ENCODE measurements around the gene OCA2. TPM values are rescaled to one million over a fixed set of nuclear protein-coding genes. Genes with fewer than 3 reads are reported as not detected.
A peak's percentile ranks its signal among the peaks of the same experiment; 100 is the strongest.

Gene OCA2
- total RNA-seq, 4 donors from 2014 or later, result 0.17 to 1.2 (median 0.24) TPM

- H3K9me3 ChIP-seq, result no peaks in the 10 kb centered on the region
- H3K27ac ChIP-seq (replicated peaks in 1 of 4), result no peak overlapping the region
- WGBS, result 62% methylated on average over 3 of the region's 3 CpGs
- no peak overlapping the region for H3K4me3 ChIP-seq
- intact Hi-C loops (cut with DNase I), result no loop called here
- H3K27me3 ChIP-seq, result no peaks in the 10 kb centered on the region
- no peaks in the 10 kb centered on the region for H3K4me1 ChIP-seq
- DNase-seq (ENCODE audit: extremely low spot score), result peak; percentile 82
- H3K36me3 ChIP-seq, result no peaks in the 10 kb centered on the region
- TF ChIP-seq POLR2AphosphoS5 (IDR thresholded peaks at IDR 0.05) (no peak), EP300 (IDR thresholded peaks at IDR 0.05) (no peak), POLR2A (IDR thresholded peaks at IDR 0.05; ENCODE audit: low read depth) (no peak)
- TF ChIP-seq, protein P1, sequence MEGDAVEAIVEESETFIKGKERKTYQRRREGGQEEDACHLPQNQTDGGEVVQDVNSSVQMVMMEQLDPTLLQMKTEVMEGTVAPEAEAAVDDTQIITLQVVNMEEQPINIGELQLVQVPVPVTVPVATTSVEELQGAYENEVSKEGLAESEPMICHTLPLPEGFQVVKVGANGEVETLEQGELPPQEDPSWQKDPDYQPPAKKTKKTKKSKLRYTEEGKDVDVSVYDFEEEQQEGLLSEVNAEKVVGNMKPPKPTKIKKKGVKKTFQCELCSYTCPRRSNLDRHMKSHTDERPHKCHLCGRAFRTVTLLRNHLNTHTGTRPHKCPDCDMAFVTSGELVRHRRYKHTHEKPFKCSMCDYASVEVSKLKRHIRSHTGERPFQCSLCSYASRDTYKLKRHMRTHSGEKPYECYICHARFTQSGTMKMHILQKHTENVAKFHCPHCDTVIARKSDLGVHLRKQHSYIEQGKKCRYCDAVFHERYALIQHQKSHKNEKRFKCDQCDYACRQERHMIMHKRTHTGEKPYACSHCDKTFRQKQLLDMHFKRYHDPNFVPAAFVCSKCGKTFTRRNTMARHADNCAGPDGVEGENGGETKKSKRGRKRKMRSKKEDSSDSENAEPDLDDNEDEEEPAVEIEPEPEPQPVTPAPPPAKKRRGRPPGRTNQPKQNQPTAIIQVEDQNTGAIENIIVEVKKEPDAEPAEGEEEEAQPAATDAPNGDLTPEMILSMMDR (IDR thresholded peaks at IDR 0.05), result no peak
Observed at GRCh38 chr15:27783678-27784077, 315.4 kb downstream of the OCA2 start.

- Histone ChIP-seq H3K4me3 (no peak overlapping the region), H3K27me3 (no peaks in the 10 kb centered on the region), H3K36me3 (no peaks in the 10 kb centered on the region), H3K27ac (replicated peaks in 1 of 4) (no peak overlapping the region), H3K4me1 (no peaks in the 10 kb centered on the region), H3K9me3 (no peaks in the 10 kb centered on the region)
- 32% methylated on average over 2 of the region's 2 CpGs for WGBS
- TF ChIP-seq POLR2A (IDR thresholded peaks at IDR 0.05; ENCODE audit: low read depth) (no peak), POLR2AphosphoS5 (IDR thresholded peaks at IDR 0.05) (no peak), EP300 (IDR thresholded peaks at IDR 0.05) (no peak)
- TF ChIP-seq, protein P1 (IDR thresholded peaks at IDR 0.05), result no peak
- intact Hi-C loops (cut with DNase I), result no loop called here
- no peak for DNase-seq (ENCODE audit: extremely low spot score)
Observed at GRCh38 chr15:27782125-27782524, 317.0 kb downstream of the OCA2 start.

DNA sequence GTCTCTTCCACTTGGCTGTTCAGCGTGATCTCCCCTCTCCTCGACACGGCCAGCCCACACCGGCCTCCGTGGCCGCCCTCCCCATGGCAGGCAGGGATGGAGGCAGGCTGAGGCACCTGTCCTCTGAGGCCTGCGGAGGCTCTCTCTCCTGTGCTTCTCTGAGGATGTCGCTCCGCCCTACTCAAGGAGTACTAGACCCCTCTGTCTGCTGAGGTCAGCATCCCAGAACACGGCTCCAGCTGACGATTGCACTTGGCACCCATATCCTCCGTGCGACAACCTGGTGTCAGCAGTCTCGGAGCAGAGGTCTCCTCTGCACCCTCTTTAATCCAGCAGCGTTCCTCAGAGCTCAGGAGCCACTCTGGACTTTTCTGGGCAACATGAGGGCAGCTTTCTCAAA is 322.6 kb downstream of the OCA2 start:
- TF ChIP-seq, protein P1 (IDR thresholded peaks at IDR 0.05), result no peak
- TF ChIP-seq POLR2A (IDR thresholded peaks at IDR 0.05; ENCODE audit: low read depth) (no peak), EP300 (IDR thresholded peaks at IDR 0.05) (no peak), POLR2AphosphoS5 (IDR thresholded peaks at IDR 0.05) (no peak)
- intact Hi-C loops (cut with DNase I), result no loop called here
- 86% methylated on average over 12 of the region's 15 CpGs for WGBS
- H3K36me3 ChIP-seq, result no peaks in the 10 kb centered on the region
- no peaks in the 10 kb centered on the region for H3K27me3 ChIP-seq
- no peaks in the 10 kb centered on the region for H3K4me1 ChIP-seq
- H3K27ac ChIP-seq (replicated peaks in 1 of 4), result no peak overlapping the region
- no peak overlapping the region for H3K4me3 ChIP-seq
- DNase-seq (ENCODE audit: extremely low spot score), result peak; percentile 84
- no peaks in the 10 kb centered on the region for H3K9me3 ChIP-seq

DNA sequence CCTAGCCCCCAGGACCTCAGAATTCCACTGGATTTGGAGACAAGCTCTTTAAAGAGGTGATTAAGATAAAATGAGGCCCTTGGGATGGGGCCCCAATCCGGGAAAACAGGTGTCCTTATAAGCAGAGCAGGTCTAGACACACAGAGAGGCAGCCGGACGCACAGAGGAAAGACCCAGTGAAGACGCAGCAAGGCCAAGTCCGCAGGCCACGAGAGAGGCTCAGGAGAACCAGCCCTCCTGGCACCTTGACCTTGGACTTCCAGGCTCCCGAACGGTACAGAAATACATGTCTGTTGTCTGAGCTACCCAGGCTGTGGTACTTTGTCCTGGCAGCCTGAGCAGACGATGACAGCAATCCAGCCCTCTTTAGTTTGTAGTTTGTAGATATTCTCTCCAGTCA is 324.5 kb downstream of the OCA2 start:
- Histone ChIP-seq H3K27ac (replicated peaks in 1 of 4) (no peak overlapping the region), H3K9me3 (no peaks in the 10 kb centered on the region), H3K4me1 (no peaks in the 10 kb centered on the region), H3K36me3 (no peaks in the 10 kb centered on the region), H3K4me3 (no peak overlapping the region), H3K27me3 (no peaks in the 10 kb centered on the region)
- intact Hi-C loops (cut with DNase I), result no loop called here
- WGBS, result 91% methylated on average over 8 of the region's 9 CpGs
- peak; percentile 64 for DNase-seq (ENCODE audit: extremely low spot score)
- no peak for TF ChIP-seq POLR2AphosphoS5 (IDR thresholded peaks at IDR 0.05)
- TF ChIP-seq, protein P1 (IDR thresholded peaks at IDR 0.05), result no peak
- TF ChIP-seq EP300 (IDR thresholded peaks at IDR 0.05), result no peak
- TF ChIP-seq POLR2A (IDR thresholded peaks at IDR 0.05; ENCODE audit: low read depth), result no peak

DNA sequence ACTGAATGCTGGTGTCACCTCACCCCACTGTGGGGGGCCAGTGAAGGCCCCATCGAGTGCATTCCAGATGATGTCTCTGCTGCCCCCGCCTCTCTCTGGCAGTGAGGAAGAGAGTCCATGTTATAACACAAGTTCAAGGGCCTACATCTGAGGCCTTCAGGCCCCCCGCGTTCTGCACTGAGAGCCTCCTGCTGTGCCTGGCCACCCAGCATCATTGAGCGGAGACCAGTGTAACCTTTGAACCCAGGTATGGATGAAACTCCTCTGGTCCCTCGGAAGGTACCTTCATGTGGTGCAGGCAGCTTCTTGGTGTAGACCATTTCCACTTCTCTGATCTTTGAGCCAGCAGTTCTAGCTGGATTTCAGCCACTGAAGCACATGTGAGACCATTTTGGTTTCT is 324.9 kb downstream of the OCA2 start:
- intact Hi-C loops (cut with DNase I), result no loop called here
- Histone ChIP-seq H3K4me1 (no peaks in the 10 kb centered on the region), H3K9me3 (no peaks in the 10 kb centered on the region), H3K36me3 (no peaks in the 10 kb centered on the region), H3K27ac (replicated peaks in 1 of 4) (no peak overlapping the region), H3K4me3 (no peak overlapping the region), H3K27me3 (no peaks in the 10 kb centered on the region)
- DNase-seq (ENCODE audit: extremely low spot score), result peak; percentile 91
- 91% methylated on average over 6 of the region's 6 CpGs for WGBS
- TF ChIP-seq EP300 (IDR thresholded peaks at IDR 0.05), result no peak
- no peak for TF ChIP-seq POLR2A (IDR thresholded peaks at IDR 0.05; ENCODE audit: low read depth)
- TF ChIP-seq, protein P1 (IDR thresholded peaks at IDR 0.05), result no peak
- TF ChIP-seq POLR2AphosphoS5 (IDR thresholded peaks at IDR 0.05), result no peak
